HG02981 (cell line): ENCODE data around the gene IL7R.

Experiments
- ATAC-seq: cut with Tn5 transposase; IDR thresholded peaks from one replicate; pipeline ENCODE4 v1.9.1; 2021; ENCODE audit warnings: mild to moderate bottlenecking, moderate library complexity; ENCODE audit not compliant: unreplicated experiment

IL7R gene

DNA sequence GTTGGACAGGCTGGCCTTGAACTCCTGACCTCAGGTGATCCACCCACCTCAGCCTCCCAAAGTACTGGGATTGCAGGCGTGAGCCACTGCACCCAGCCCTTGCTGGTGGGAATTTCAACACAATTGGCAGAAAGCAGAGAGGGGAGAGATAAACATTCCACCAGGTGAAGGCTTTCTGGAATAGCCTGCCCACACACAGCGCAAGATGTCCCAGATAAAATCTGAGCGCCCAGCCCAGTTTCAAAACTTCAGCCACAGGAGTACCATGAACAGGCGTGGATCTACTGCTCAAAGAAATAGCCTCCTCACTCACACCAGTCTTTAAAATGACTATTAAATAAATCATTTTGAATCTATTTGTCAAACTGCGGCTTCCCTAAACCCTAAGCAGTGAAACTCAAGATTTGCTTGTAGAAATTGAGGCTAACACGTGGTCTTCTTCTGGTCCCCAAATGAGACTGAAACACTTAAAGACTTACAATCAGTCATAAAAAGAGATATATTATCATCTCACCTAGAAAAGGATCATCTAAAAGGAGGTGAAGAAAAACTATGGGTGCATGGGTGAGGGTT, 47.0 kb downstream of the IL7R start:
- no peak for ATAC-seq

DNA sequence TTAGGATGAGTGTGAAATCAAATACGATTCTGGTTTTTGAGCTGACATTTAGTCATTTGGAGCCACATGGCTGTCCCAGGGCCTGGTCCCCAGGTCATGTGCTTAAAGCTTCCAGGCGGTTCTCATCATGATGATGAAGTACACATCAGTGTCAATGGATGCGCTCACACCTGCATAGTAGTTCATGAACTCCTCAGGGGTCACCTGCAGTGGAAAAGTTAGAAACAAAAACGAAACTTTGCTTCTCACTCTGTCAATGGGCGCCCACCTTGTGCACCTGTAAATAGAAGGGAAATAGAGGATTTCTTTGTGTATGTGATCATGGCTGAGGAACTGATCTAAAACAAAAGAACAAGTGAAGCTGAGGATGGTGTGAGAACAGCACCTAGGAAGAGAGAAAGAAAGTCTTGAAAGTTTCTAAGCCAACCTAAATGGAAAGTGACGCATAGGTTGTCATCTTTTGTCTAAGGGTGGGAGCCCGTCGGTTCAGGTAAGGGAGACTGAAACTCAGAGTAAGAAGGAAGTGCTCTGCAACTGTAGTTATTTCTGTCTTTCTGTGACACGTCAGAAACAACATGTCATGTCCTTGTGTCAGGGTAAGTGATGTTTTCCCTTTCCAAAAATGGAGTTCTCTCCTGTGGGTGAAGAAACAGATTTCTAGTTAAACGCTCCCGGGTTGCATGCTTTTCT, 47.9 kb downstream of the IL7R start:
- no peak for ATAC-seq

DNA sequence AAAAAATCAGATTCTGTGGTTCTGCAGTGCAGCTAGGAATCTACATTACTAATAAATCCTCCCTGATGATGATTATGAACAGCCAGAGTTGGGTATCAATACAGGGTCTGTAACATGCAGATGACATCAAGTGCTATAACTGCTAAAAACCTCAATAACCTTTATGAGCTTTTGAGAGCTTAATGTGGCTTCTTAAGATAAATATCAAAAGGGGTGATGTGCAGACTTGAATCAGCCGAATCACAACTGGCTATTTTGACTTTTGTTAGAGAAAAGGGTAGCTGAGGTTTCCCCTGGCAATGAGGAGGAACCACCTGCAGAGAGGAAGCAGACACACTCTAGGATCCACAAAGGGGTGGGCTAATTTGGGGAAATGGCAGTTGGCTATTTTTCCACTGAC, 51.5 kb downstream of the IL7R start:
- no peak for ATAC-seq

DNA sequence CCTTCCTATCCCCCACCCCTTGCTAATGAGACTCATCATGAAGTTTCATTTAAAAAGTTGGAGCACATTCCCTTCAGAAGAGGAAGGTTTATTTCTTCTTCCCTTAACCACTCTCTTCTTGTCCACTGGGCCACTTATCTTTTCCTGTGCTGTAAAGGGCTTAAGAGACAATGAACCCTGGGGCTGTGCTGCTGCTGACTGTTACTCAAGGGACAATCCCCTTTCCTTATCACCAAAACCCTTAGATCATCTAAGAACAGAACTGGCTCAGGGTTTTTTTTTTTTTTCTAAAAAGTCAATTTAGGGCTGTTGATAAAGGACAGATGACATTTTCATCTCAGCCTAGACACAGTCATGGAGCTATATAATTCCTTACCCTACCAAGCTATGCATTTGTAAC, 52.1 kb downstream of the IL7R start:
- no peak for ATAC-seq

DNA sequence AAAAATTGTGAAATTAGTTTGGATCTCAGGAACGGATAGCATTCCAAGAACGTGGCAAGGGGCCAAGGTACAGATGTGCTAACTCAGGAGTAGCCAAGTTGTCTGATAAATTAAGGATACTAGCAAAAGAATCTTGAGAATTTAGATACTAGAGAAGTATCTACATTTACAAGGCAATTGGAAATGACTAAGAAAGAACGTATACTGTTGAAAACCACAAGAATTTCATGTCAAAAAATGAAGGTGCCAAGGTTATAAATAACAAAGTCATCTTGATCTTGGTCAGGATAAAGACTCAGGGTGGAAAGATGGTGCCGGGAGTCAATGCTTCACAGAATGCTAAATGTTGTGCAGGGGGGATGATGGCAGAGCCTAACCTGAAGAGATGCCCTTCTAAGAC, 62.5 kb downstream of the IL7R start:
- ATAC-seq = no peak

DNA sequence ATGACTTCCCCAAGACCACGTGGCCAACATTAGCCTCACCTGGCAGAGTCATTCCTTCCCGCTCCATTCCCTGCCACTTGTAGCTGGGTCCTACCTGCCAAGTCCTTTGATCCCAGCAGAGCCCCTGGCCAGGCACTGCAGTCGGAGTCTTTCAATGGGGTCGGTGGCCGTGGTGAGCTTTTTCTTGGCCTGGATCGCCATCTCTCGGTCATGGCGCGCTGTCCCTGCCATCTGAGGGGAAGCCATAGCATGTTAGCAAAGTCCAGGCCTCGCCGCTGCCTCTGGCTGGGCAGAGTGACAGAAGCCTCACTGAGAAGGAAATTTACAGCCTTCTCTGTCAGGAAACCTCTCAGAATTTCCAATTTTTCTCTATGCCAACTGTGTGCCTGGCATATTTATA, 64.2 kb downstream of the IL7R start:
- ATAC-seq = no peak

DNA sequence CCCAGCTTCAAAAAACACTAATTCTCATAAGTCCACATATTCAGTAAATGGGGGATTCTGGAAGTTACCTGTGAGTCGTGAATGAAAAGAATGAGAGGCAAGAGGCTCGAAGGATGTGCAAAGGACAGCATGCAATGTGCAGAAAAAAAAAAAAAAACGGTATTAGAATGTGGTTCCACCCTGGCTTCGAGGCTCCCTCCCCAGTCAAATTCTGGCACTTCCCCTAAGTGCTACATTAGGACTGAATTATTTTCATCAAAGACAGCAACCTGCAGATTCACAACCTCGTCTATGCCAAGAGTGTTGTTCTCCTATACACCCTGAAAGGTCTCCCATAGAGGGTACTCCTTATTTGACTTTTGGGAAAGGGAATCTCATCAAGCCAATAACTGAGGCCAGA, 65.2 kb downstream of the IL7R start:
- no peak for ATAC-seq

DNA sequence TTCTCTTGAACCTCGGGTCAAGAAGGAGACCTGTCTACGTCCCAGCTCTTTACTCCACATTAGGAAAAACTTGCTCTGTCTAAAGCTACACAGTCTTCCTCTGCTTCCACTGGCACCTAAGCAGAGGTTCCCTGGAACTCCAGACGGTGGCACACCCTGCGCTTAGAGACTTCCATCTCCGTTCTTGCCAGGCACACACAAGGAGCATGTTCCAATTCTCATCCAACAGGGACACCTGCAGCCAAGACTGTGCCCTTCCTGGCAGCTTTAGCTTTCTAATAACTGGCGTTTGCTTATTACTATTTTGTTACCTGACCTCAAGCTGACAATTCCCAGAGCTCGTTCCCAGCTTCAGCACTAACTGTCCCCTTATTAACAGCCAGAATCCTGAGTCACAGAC, 65.8 kb downstream of the IL7R start:
- ATAC-seq = no peak

DNA sequence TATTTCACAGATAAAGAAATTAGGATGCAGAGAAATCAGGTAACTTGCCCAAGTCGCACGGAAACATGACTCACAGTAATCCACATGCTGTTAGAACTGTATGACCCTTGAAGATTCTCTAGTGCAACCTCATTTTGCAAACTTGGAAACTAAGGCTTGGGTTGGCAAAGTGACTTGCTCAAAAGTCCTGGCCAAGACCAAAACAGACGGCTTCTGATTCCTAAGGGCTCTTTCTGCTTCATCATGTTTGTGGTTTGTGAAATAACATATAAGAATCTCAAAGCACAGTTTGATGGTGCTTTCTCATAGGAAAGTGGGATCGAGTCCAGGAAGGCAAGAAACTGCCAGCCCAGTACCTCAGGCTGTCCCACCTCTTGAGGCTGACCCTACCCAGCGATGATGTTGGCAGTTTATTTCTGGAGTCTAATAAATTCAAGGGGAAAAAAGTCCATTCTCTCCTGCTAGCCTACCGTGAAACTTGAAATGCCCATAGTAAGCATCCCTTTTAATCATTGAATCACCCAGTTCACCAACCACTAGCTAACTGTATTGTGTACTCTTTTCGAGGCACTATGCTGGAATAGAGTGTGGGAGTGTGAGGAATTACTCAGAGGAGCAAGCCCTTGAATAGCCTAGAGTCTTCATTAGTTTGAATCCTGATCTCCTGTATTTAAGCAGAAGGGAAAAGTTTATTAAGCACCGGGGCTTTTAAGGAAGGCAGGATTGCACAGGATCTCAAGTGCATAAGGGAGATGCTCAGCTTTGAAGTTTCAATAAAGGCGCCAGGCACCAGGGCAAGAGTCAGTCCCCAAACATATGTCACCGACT, 67.6 kb downstream of the IL7R start:
- no peak for ATAC-seq

DNA sequence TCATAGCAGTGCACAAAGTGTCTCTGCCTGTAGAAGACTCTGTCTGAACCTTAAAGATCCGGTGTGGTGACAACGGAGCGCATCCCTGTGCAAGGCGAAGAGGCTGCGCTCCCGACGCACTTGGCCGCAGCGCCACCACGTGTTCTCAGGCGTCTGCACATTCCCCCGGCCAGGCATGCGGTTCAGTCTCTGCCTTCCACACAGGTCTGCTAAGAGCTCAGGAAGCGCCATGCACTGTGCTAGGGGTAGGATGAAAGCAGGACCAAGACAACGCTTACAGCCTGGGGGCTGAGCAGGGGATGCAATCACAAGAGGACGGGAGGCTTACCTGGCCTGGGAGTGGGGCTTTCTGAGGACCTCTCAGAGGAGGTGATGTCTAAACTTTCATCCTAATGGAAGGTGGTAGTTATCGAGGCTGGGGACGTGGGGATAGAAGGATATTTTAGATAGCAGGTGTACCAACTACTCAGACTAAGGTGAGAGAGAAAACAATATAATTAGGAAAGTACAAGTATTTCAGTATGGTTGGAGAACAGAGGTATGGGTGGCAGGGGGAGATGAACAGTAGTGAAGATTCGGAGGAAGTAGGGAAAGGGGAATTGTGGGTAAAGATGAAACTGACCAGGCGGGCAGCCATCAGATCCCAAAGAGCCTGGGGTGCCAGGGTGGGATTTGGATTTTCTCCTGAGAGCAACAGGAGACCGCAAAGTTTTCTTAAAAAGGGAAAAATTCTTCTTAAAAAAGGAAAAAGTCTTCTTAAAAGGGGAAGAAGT, 68.4 kb downstream of the IL7R start:
- peak; percentile 69 for ATAC-seq

DNA sequence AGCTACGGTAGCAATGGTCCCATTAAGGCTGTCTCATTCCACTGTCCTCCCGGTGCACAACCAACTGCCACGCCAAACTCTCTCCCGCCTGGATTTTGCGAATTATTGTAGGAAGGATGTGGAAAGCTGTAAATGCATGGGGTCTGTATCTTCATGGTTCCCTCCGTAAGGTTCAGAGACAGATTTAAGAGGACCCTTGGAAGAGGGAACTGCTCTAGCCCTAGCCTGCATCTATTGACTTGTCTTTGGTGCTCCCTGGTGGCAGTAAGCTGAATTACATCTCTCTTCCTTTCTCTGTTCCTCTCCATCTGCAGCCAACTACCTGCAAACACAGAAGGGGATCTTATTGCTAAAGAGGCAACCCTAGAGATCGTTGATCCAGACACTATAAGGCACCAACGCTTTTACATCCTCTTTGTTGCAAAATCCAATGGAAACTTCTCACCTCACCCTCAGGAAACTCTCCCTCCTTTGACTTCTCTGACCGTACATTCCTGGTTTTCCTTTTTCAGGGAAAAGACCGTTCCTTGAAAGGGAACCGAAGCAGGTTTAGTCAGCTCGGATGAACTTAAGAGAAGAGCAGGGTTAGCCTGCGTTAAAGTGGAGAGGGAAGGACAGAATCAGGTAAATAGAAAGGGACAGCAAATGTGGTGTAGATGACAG, 69.8 kb downstream of the IL7R start:
- ATAC-seq = peak; percentile 67
